ENCODE results near the gene LAX1.

LAX1 gene

DNA sequence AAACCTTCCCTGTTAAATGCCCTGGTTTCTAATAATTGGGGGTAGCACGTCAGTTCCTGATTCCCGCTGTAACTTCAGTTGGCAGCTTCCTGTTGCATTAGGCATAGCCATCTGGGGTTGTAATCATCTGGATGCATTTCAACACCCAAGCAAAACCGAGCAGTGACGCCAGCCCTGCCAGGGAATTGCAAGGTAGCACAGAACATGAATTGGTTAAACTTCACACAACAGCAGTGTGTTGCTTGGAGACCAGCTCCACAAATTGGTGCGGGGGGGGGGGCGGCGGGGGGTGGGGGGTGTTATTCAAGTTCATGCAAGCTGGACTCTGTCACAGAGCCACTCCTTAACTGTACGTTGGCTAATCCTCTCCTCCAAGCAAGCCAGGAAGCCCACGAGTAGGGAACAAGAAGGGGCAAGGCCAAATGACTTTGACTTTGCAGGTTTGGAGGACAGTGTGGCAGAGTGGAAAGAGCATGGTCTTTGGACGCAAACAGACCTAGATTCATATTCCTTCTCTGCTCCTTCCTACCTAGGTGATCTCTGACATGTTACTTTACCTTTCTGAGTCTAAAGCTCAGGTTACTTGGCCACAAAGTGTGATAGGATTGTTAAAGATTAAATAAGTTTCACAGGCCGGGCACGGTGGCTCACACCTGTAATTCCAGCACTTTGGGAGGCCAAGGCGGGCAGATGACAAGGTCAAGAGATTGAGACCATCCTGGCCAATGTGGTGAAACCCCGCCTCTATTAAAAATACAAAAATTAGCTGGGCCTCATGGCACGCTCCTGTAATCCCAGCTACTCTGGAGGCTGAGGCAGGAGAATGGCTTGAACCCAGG lies 4.7 kb downstream of the LAX1 start:
- Histone ChIP-seq H4K8ac (ENCODE audit: low read length) (no peak overlapping the region), H3K14ac (ENCODE audit: low read length in 2 of 2) (no peak overlapping the region)

DNA sequence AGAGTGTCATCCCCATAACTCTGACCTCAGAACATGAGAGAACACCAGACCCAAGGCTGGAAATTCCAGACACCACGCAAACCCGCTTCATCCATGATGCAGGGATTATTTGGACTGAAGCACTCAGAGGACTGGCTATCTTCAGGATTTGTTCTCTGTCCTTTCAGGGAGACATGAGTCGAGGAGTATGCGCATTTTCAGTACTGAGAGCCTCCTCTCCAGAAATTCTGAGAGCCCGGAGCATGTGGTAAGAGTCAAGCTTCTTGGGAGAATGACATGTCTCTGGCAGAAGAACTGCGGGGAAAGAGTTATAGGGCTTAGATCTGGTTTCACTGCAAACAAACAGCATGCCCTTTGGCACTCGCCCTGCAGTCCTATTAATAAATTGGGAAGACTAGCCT lies 6.9 kb downstream of the LAX1 start:
- Histone ChIP-seq H2BK12ac (ENCODE audit: low read length in 2 of 2) (no peak overlapping the region), H3K18ac (ENCODE audit: low read depth in 1 of 2, low read length in 2 of 2) (no peak overlapping the region), H2AK5ac (ENCODE audit: low read length, severe bottlenecking) (no peak overlapping the region), H3K9ac (ENCODE audit: low read length) (no peak overlapping the region), H3K4ac (ENCODE audit: low read depth in 1 of 2, low read length in 2 of 2) (no peak overlapping the region), H3K23ac (ENCODE audit: low read length in 2 of 2) (no peak overlapping the region), H3K27me3 (ENCODE audit: control insufficient read depth in 1 of 2, insufficient read depth in 1 of 2, low read length in 2 of 2) (peaks cover 0 to 24% of the 10 kb centered on the region in 2 experiments), H2BK5ac (ENCODE audit: low read depth, low read length, poor library complexity, severe bottlenecking) (no peak overlapping the region), H3K79me1 (replicated peaks; ENCODE audit: low read length, poor library complexity, severe bottlenecking) (no peaks in the 10 kb centered on the region), H2AFZ (ENCODE audit: low read depth, low read length) (no peak overlapping the region), H4K8ac (ENCODE audit: low read length) (no peak overlapping the region), H4K91ac (ENCODE audit: low read length) (no peak overlapping the region), H3K4me2 (ENCODE audit: low read length, poor library complexity, severe bottlenecking) (no peak overlapping the region), H3K36me3 (ENCODE audit: control insufficient read depth in 1 of 2, insufficient read depth in 2 of 2, low read depth in 1 of 2, low read length in 2 of 2) (no peaks in the 10 kb centered on the region), H2BK120ac (ENCODE audit: low read depth, low read length) (no peak overlapping the region), H3K27ac (ENCODE audit: low read length, poor library complexity, severe bottlenecking) (no peak overlapping the region), H3K4me1 (ENCODE audit: control insufficient read depth, insufficient read depth, low read depth, low read length) (peaks cover 3% of the 10 kb centered on the region), H2BK15ac (ENCODE audit: low read depth, poor library complexity, severe bottlenecking) (no peak overlapping the region), H3K4me3 (ENCODE audit: insufficient read depth in 1 of 2, low read depth in 1 of 2, low read length in 2 of 2) (no peak overlapping the region), H3K9me3 (ENCODE audit: control insufficient read depth, low read length) (no peaks in the 10 kb centered on the region), H3K14ac (ENCODE audit: low read length in 2 of 2) (no peak overlapping the region)
- WGBS: 92% methylated on average over 6 of the region's 7 CpGs
- peak; percentile 22 for DNase-seq

More for the DNA sequence above, 4.7 kb downstream of the LAX1 start:
- Histone ChIP-seq H3K27me3 (ENCODE audit: control insufficient read depth in 1 of 2, insufficient read depth in 1 of 2, low read length in 2 of 2) (peaks cover 0 to 28% of the 10 kb centered on the region in 2 experiments), H4K91ac (ENCODE audit: low read length) (no peak overlapping the region), H2BK120ac (ENCODE audit: low read depth, low read length) (no peak overlapping the region), H3K23ac (ENCODE audit: low read length in 2 of 2) (no peak overlapping the region), H2BK12ac (ENCODE audit: low read length in 2 of 2) (no peak overlapping the region), H2BK15ac (ENCODE audit: low read depth, poor library complexity, severe bottlenecking) (no peak overlapping the region), H3K4ac (ENCODE audit: low read depth in 1 of 2, low read length in 2 of 2) (no peak overlapping the region), H3K4me1 (ENCODE audit: control insufficient read depth, insufficient read depth, low read depth, low read length) (peaks cover 3% of the 10 kb centered on the region), H3K18ac (ENCODE audit: low read depth in 1 of 2, low read length in 2 of 2) (no peak overlapping the region), H3K27ac (ENCODE audit: low read length, poor library complexity, severe bottlenecking) (no peak overlapping the region), H3K36me3 (ENCODE audit: control insufficient read depth in 1 of 2, insufficient read depth in 2 of 2, low read depth in 1 of 2, low read length in 2 of 2) (no peaks in the 10 kb centered on the region), H2AK5ac (ENCODE audit: low read length, severe bottlenecking) (no peak overlapping the region), H3K9me3 (ENCODE audit: control insufficient read depth, low read length) (no peaks in the 10 kb centered on the region), H3K4me3 (ENCODE audit: insufficient read depth in 1 of 2, low read depth in 1 of 2, low read length in 2 of 2) (no peak overlapping the region), H2AFZ (ENCODE audit: low read depth, low read length) (no peak overlapping the region), H3K4me2 (ENCODE audit: low read length, poor library complexity, severe bottlenecking) (no peak overlapping the region), H2BK5ac (ENCODE audit: low read depth, low read length, poor library complexity, severe bottlenecking) (no peak overlapping the region), H3K9ac (ENCODE audit: low read length) (peak overlapping the region; percentile 73), H3K79me1 (replicated peaks; ENCODE audit: low read length, poor library complexity, severe bottlenecking) (no peaks in the 10 kb centered on the region)
- DNase-seq: peak; percentile 67
- 80% methylated on average over 11 of the region's 15 CpGs for WGBS

DNA sequence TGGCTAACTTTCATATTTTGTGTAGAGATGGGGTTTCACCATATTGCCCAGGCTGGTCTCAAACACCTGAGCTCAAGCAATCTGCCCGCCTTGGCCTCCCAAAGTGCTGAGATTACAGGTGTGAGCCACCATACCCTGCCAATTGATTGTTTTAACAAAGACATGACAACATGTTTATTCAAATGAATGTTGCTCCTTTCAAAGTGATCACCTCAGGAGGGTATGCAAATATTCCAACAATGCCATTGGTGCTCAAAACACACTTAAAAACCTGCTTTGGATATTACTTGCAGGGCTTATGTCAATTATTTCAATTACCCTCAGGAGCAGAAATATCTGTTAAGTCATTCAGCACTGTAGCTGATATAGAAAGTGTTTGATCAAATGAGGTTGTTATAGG lies 7.9 kb downstream of the LAX1 start:
- no peak overlapping the region for H3K23ac ChIP-seq (ENCODE audit: low read length in 2 of 2)
- 86% methylated on average over 1 of the region's 1 CpG for WGBS
- peaks cover 3% of the 10 kb centered on the region for H3K4me1 ChIP-seq (ENCODE audit: control insufficient read depth, insufficient read depth, low read depth, low read length)
- H2AK5ac ChIP-seq (ENCODE audit: low read length, severe bottlenecking): no peak overlapping the region
- no peak overlapping the region for H2BK15ac ChIP-seq (ENCODE audit: low read depth, poor library complexity, severe bottlenecking)
- no peak overlapping the region for H3K18ac ChIP-seq (ENCODE audit: low read depth in 1 of 2, low read length in 2 of 2)
- H2BK12ac ChIP-seq (ENCODE audit: low read length in 2 of 2): no peak overlapping the region
- no peak overlapping the region for H3K4me3 ChIP-seq (ENCODE audit: insufficient read depth in 1 of 2, low read depth in 1 of 2, low read length in 2 of 2)
- H3K27ac ChIP-seq (ENCODE audit: low read length, poor library complexity, severe bottlenecking): no peak overlapping the region
- H3K9ac ChIP-seq (ENCODE audit: low read length): no peak overlapping the region
- no peak overlapping the region for H4K8ac ChIP-seq (ENCODE audit: low read length)
- H3K79me1 ChIP-seq (replicated peaks; ENCODE audit: low read length, poor library complexity, severe bottlenecking): no peaks in the 10 kb centered on the region
- no peak overlapping the region for H3K4me2 ChIP-seq (ENCODE audit: low read length, poor library complexity, severe bottlenecking)
- H3K14ac ChIP-seq (ENCODE audit: low read length in 2 of 2): no peak overlapping the region
- H2BK5ac ChIP-seq (ENCODE audit: low read depth, low read length, poor library complexity, severe bottlenecking): no peak overlapping the region
- H3K36me3 ChIP-seq (ENCODE audit: control insufficient read depth in 1 of 2, insufficient read depth in 2 of 2, low read depth in 1 of 2, low read length in 2 of 2): no peaks in the 10 kb centered on the region
- no peak overlapping the region for H2AFZ ChIP-seq (ENCODE audit: low read depth, low read length)
- H3K9me3 ChIP-seq (ENCODE audit: control insufficient read depth, low read length): no peaks in the 10 kb centered on the region
- no peak for DNase-seq
- H2BK120ac ChIP-seq (ENCODE audit: low read depth, low read length): no peak overlapping the region
- no peak overlapping the region for H3K4ac ChIP-seq (ENCODE audit: low read depth in 1 of 2, low read length in 2 of 2)
- H3K27me3 ChIP-seq (ENCODE audit: control insufficient read depth in 1 of 2, insufficient read depth in 1 of 2, low read length in 2 of 2): peaks cover 0 to 24% of the 10 kb centered on the region in 2 experiments
- H4K91ac ChIP-seq (ENCODE audit: low read length): no peak overlapping the region

DNA sequence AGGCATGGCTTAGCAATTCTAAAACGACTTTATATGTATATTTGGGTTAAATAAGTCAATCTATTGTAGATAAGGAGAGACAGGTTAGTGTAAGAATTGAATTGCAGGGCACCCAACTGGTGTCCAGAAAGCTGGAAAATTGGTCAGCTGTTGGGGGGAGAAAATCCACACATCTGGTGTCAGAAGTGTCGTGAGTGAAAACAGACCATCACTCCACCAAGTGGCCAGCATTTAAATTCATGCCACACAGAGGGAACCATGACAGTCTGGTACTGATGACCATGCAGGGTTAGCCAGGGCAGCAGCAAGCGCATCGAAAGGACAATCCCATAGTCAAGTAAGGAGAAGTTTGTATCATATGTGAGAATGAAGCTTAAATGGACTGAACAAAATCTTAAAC lies 11.7 kb downstream of the LAX1 start:
- WGBS: 92% methylated on average over 3 of the region's 4 CpGs
- no peak for DNase-seq

More for the DNA sequence above, 11.7 kb downstream of the LAX1 start:
- Histone ChIP-seq H4K8ac (ENCODE audit: low read length) (no peak overlapping the region), H3K36me3 (ENCODE audit: control insufficient read depth in 1 of 2, insufficient read depth in 2 of 2, low read depth in 1 of 2, low read length in 2 of 2) (no peaks in the 10 kb centered on the region), H3K23ac (ENCODE audit: low read length in 2 of 2) (no peak overlapping the region), H3K14ac (ENCODE audit: low read length in 2 of 2) (no peak overlapping the region), H2BK5ac (ENCODE audit: low read depth, low read length, poor library complexity, severe bottlenecking) (no peak overlapping the region), H2BK12ac (ENCODE audit: low read length in 2 of 2) (no peak overlapping the region), H4K91ac (ENCODE audit: low read length) (no peak overlapping the region), H3K9me3 (ENCODE audit: control insufficient read depth, low read length) (no peaks in the 10 kb centered on the region), H3K4me2 (ENCODE audit: low read length, poor library complexity, severe bottlenecking) (no peak overlapping the region), H2AK5ac (ENCODE audit: low read length, severe bottlenecking) (no peak overlapping the region), H2BK15ac (ENCODE audit: low read depth, poor library complexity, severe bottlenecking) (no peak overlapping the region), H3K4me1 (ENCODE audit: control insufficient read depth, insufficient read depth, low read depth, low read length) (no peaks in the 10 kb centered on the region), H3K4me3 (ENCODE audit: insufficient read depth in 1 of 2, low read depth in 1 of 2, low read length in 2 of 2) (no peak overlapping the region), H2AFZ (ENCODE audit: low read depth, low read length) (no peak overlapping the region), H3K18ac (ENCODE audit: low read depth in 1 of 2, low read length in 2 of 2) (no peak overlapping the region), H3K27me3 (ENCODE audit: control insufficient read depth in 1 of 2, insufficient read depth in 1 of 2, low read length in 2 of 2) (peaks cover 0 to 10% of the 10 kb centered on the region in 2 experiments), H3K4ac (ENCODE audit: low read depth in 1 of 2, low read length in 2 of 2) (no peak overlapping the region), H2BK120ac (ENCODE audit: low read depth, low read length) (no peak overlapping the region), H3K27ac (ENCODE audit: low read length, poor library complexity, severe bottlenecking) (no peak overlapping the region), H3K79me1 (replicated peaks; ENCODE audit: low read length, poor library complexity, severe bottlenecking) (no peaks in the 10 kb centered on the region), H3K9ac (ENCODE audit: low read length) (no peak overlapping the region)

Measured in mesenchymal stem cell (in vitro differentiated cells and primary cell).